H1 (cell line): Measurements from ENCODE around the gene ARMC9.

Source experiments
- CEBPB ChIP-seq: IDR thresholded peaks from 2 replicates; pipeline ENCODE4 v1.6.1; 2012; ENCODE audit warnings: low read depth, low read length
- EP300 ChIP-seq, 2 experiments: IDR thresholded peaks; 1 replicate in 1 of 2; 2 replicates in 1 of 2; pipeline ENCODE4 v1.6.1; 2011 to 2012; ENCODE audit warnings: low read depth in 2 of 2, low read length in 2 of 2, mild to moderate bottlenecking in 2 of 2, borderline replicate concordance in 1 of 2, inconsistent platforms in 1 of 2, moderate library complexity in 1 of 2
- EZH2 ChIP-seq: fragments of 200-600 bp; sonication (generic); IDR thresholded peaks from 2 replicates; pipeline ENCODE4 v1.7.1; 2012; ENCODE audit warnings: low read depth, mild to moderate bottlenecking, moderate library complexity, low read length, inconsistent platforms; ENCODE audit not compliant: severe bottlenecking
- MAFK ChIP-seq: IDR thresholded peaks from 2 replicates; pipeline ENCODE4 v1.6.1; 2012; ENCODE audit warnings: low read depth, mild to moderate bottlenecking, improper control_type of control experiment, low read length
- POLR2A ChIP-seq, 2 experiments: IDR thresholded peaks; 1 replicate in 1 of 2; 2 replicates in 1 of 2; pipeline ENCODE4 v1.6.1; 2011; ENCODE audit warnings: low read depth in 2 of 2, low read length in 2 of 2, mild to moderate bottlenecking in 2 of 2; ENCODE audit errors: control extremely low read depth in 1 of 2
- POLR2AphosphoS5 ChIP-seq: IDR thresholded peaks from 2 replicates; pipeline ENCODE4 v1.6.1; 2011; ENCODE audit warnings: low read depth, low read length
- TAF1 ChIP-seq: IDR thresholded peaks from 2 replicates; pipeline ENCODE4 v1.6.1; 2011; ENCODE audit warnings: mild to moderate bottlenecking, low read depth, low read length
- TF ChIP-seq, protein P1 (sequence below), 3 experiments: IDR thresholded peaks; 1 replicate in 2 of 3; 2 replicates in 1 of 3; pipeline versions ENCODE4 v1.5.1 to v1.6.1; 2011; ENCODE audit warnings: low read length in 3 of 3, mild to moderate bottlenecking in 3 of 3, inconsistent platforms in 2 of 3, low read depth in 1 of 3, moderate library complexity in 1 of 3; ENCODE audit not compliant: insufficient read depth in 1 of 3; ENCODE audit errors: control extremely low read depth in 1 of 3

GRCh38 chr2:231296401-231296974 is 98.1 kb downstream of the ARMC9 start:
- TF ChIP-seq, protein P1, sequence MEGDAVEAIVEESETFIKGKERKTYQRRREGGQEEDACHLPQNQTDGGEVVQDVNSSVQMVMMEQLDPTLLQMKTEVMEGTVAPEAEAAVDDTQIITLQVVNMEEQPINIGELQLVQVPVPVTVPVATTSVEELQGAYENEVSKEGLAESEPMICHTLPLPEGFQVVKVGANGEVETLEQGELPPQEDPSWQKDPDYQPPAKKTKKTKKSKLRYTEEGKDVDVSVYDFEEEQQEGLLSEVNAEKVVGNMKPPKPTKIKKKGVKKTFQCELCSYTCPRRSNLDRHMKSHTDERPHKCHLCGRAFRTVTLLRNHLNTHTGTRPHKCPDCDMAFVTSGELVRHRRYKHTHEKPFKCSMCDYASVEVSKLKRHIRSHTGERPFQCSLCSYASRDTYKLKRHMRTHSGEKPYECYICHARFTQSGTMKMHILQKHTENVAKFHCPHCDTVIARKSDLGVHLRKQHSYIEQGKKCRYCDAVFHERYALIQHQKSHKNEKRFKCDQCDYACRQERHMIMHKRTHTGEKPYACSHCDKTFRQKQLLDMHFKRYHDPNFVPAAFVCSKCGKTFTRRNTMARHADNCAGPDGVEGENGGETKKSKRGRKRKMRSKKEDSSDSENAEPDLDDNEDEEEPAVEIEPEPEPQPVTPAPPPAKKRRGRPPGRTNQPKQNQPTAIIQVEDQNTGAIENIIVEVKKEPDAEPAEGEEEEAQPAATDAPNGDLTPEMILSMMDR (IDR thresholded peaks at IDR 0.05; ENCODE audit: control extremely low read depth in 1 of 3, insufficient read depth in 1 of 3, low read depth in 1 of 3, low read length in 3 of 3) = no peak
- TF ChIP-seq EZH2 (no peak), CEBPB (no peak), MAFK (no peak), POLR2A (IDR thresholded peaks at IDR 0.05; ENCODE audit: control extremely low read depth in 1 of 2, low read depth in 2 of 2, low read length in 2 of 2) (no peak), TAF1 (no peak), POLR2AphosphoS5 (no peak), EP300 (IDR thresholded peaks at IDR 0.05; ENCODE audit: borderline replicate concordance in 1 of 2, low read depth in 2 of 2, low read length in 2 of 2) (no peak)
